Neural progenitor cell (in vitro differentiated cells): Measurements from ENCODE around the gene FOXN3. TPM values are rescaled to one million over a fixed set of nuclear protein-coding genes. Genes with fewer than 3 reads are reported as not detected.

Source experiments
- DNase-seq: peaks from one replicate; pipeline ENCODE4 v3.0.0-alpha.2; 2016; ENCODE audit warnings: low spot score
- H2AFZ ChIP-seq: fragments of 200-600 bp; sonication (generic); replicated peaks from 2 replicates; pipeline ENCODE4 v1.6.1; 2016; ENCODE audit warnings: antibody characterized with exemption
- H3F3A ChIP-seq: fragments of 200-600 bp; sonication (generic); 2 replicates; pipeline ENCODE4 v1.6.1; 2016; ENCODE audit warnings: antibody characterized with exemption, low read depth
- H3K27ac ChIP-seq: fragments of 200-600 bp; sonication (generic); 2 replicates; pipeline ENCODE4 v1.5.1; 2016; ENCODE audit warnings: mild to moderate bottlenecking
- H3K27me3 ChIP-seq: fragments of 200-600 bp; sonication (generic); 2 replicates; pipeline ENCODE4 v1.6.1; 2016; ENCODE audit warnings: mild to moderate bottlenecking, moderate library complexity
- H3K36me3 ChIP-seq: fragments of 200-600 bp; sonication (generic); 2 replicates; pipeline ENCODE4 v1.5.1; 2016
- H3K4me1 ChIP-seq: fragments of 200-600 bp; sonication (generic); 2 replicates; pipeline ENCODE4 v1.6.1; 2016; ENCODE audit warnings: mixed run types
- H3K4me2 ChIP-seq: fragments of 200-600 bp; sonication (generic); 2 replicates; pipeline ENCODE4 v1.6.1; 2016
- H3K4me3 ChIP-seq: fragments of 200-600 bp; sonication (generic); 2 replicates; pipeline ENCODE4 v1.5.1; 2016
- H3K79me2 ChIP-seq: fragments of 200-600 bp; sonication (generic); 2 replicates; pipeline ENCODE4 v1.6.1; 2016; ENCODE audit warnings: low read depth
- H3K9ac ChIP-seq: fragments of 200-600 bp; sonication (generic); 2 replicates; pipeline ENCODE4 v1.6.1; 2016
- H3K9me3 ChIP-seq: fragments of 200-600 bp; sonication (generic); 2 replicates; pipeline ENCODE4 v1.5.1; 2016; ENCODE audit warnings: low read depth
- H4K20me1 ChIP-seq: fragments of 200-600 bp; sonication (generic); 2 replicates; pipeline ENCODE4 v1.6.1; 2016; ENCODE audit warnings: low read depth
- H3K27ac Mint-ChIP-seq: 3 replicates; pipeline ENCODE4 v1.8.0; 2021; ENCODE audit warnings: mixed read lengths
- H3K27me3 Mint-ChIP-seq: 2 replicates; pipeline ENCODE4 v1.8.0; 2022; ENCODE audit warnings: low read depth, mild to moderate bottlenecking, inconsistent platforms, moderate library complexity, mixed read lengths; ENCODE audit not compliant: insufficient read depth
- H3K36me3 Mint-ChIP-seq: 3 replicates; pipeline ENCODE4 v1.8.0; 2021; ENCODE audit warnings: mixed read lengths
- H3K4me1 Mint-ChIP-seq: 3 replicates; pipeline ENCODE4 v1.8.0; 2021; ENCODE audit warnings: mixed read lengths
- H3K4me3 Mint-ChIP-seq: 3 replicates; pipeline ENCODE4 v1.8.0; 2021; ENCODE audit warnings: mild to moderate bottlenecking, moderate library complexity, mixed read lengths
- H3K9me3 Mint-ChIP-seq: 3 replicates; pipeline ENCODE4 v1.8.0; 2020; ENCODE audit warnings: mixed read lengths
- CTCF ChIP-seq: fragments of 200-600 bp; sonication (generic); IDR thresholded peaks from 2 replicates; pipeline ENCODE4 v1.5.1; 2017; ENCODE audit warnings: antibody characterized with exemption, mild to moderate bottlenecking
- EZH2 ChIP-seq: fragments of 200-600 bp; sonication (generic); IDR thresholded peaks from 2 replicates; pipeline ENCODE4 v1.6.1; 2017; ENCODE audit warnings: antibody characterized with exemption, mild to moderate bottlenecking, moderate library complexity
- EZH2phosphoT487 ChIP-seq: fragments of 200-600 bp; sonication (generic); IDR thresholded peaks from 2 replicates; pipeline ENCODE4 v1.6.1; 2017; ENCODE audit warnings: antibody characterized with exemption
- total RNA-seq: library from RNA; depleted of rRNA; stranded (reverse); fragments of >200 nt; gene quantifications from 2 replicates; pipeline ENCODE4 v1.2.3, GENCODE V29; 2015; ENCODE audit warnings: low replicate concordance

Gene FOXN3
- total RNA-seq, 1 donor from 2014 or later = 39.5 TPM

- H3K27me3 Mint-ChIP-seq = peaks cover 2% of the 10 kb centered on the region
- Histone ChIP-seq H3F3A (no peaks in the 10 kb centered on the region), H3K9me3 (no peaks in the 10 kb centered on the region), H3K4me1 (no peaks in the 10 kb centered on the region), H3K79me2 (peaks cover 96% of the 10 kb centered on the region), H4K20me1 (peaks cover 9% of the 10 kb centered on the region), H3K4me2 (no peak overlapping the region), H3K36me3 (no peaks in the 10 kb centered on the region), H2AFZ (no peak overlapping the region), H3K9ac (no peak overlapping the region), H3K27me3 (no peaks in the 10 kb centered on the region), H3K27ac (no peak overlapping the region), H3K4me3 (no peak overlapping the region)
- H3K27ac Mint-ChIP-seq = no peak overlapping the region
- H3K4me1 Mint-ChIP-seq = no peaks in the 10 kb centered on the region
- H3K9me3 Mint-ChIP-seq = peaks cover 22% of the 10 kb centered on the region
- TF ChIP-seq CTCF = no peak
- TF ChIP-seq EZH2phosphoT487 = no peak
- no peak for TF ChIP-seq EZH2
- no peak for DNase-seq
- no peak overlapping the region for H3K4me3 Mint-ChIP-seq
- peaks cover 18% of the 10 kb centered on the region for H3K36me3 Mint-ChIP-seq
Measured at GRCh38 chr14:89379891-89380820, 36.9 kb downstream of the FOXN3 start.

GRCh38 chr14:89379006-89379405, 38.0 kb downstream of the FOXN3 start:
- no peak overlapping the region for H3K27ac Mint-ChIP-seq

DNA sequence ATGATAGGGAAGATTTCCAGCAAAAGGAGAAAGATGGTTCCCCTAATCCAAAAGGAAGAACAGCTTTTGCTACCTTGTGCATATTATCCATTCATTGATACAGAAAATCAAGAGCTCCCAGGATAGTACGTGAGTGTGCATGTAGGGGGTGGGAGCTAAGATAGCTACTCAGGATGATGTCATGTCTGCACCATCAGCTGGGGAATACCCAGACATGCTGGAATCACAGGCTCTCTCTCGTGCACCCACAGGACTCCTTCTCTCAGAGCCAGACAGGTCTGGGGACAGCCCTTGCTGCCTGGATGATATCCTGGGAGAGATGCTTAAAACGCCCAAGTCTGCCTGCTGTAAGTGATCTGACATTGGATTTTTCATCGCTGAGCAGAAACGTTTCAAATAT, 38.9 kb downstream of the FOXN3 start:
- no peak overlapping the region for H3K4me3 Mint-ChIP-seq
- H3K4me1 ChIP-seq = no peaks in the 10 kb centered on the region

More at GRCh38 chr14:89379006-89379405, 38.0 kb downstream of the FOXN3 start:
- H3F3A ChIP-seq = no peaks in the 10 kb centered on the region
- no peak overlapping the region for H3K4me3 Mint-ChIP-seq
- no peaks in the 10 kb centered on the region for H3K4me1 Mint-ChIP-seq
- H3K4me3 ChIP-seq = no peak overlapping the region
- peaks cover 2% of the 10 kb centered on the region for H3K27me3 Mint-ChIP-seq
- no peak overlapping the region for H3K9ac ChIP-seq
- no peak for TF ChIP-seq CTCF
- no peak for TF ChIP-seq EZH2
- no peak for TF ChIP-seq EZH2phosphoT487
- peaks cover 96% of the 10 kb centered on the region for H3K79me2 ChIP-seq
- H3K36me3 ChIP-seq = no peaks in the 10 kb centered on the region
- no peak overlapping the region for H2AFZ ChIP-seq
- H3K4me1 ChIP-seq = no peaks in the 10 kb centered on the region
- H3K4me2 ChIP-seq = no peak overlapping the region
- peaks cover 29% of the 10 kb centered on the region for H3K9me3 Mint-ChIP-seq
- no peaks in the 10 kb centered on the region for H3K27me3 ChIP-seq
- H3K9me3 ChIP-seq = no peaks in the 10 kb centered on the region
- H4K20me1 ChIP-seq = peaks cover 8% of the 10 kb centered on the region
- peaks cover 22% of the 10 kb centered on the region for H3K36me3 Mint-ChIP-seq
- no peak overlapping the region for H3K27ac ChIP-seq
- no peak for DNase-seq

GRCh38 chr14:89377544-89377943, 39.5 kb downstream of the FOXN3 start:
- H3K27ac ChIP-seq = no peak overlapping the region
- peaks cover 30% of the 10 kb centered on the region for H3K9me3 Mint-ChIP-seq
- no peak overlapping the region for H3K4me2 ChIP-seq
- no peak overlapping the region for H3K9ac ChIP-seq
- peaks cover 2% of the 10 kb centered on the region for H3K27me3 Mint-ChIP-seq
- H3K79me2 ChIP-seq = peaks cover 95% of the 10 kb centered on the region
- no peaks in the 10 kb centered on the region for H3K9me3 ChIP-seq
- TF ChIP-seq CTCF (no peak), EZH2 (no peak), EZH2phosphoT487 (no peak)
- no peak overlapping the region for H2AFZ ChIP-seq
- H3K27me3 ChIP-seq = no peaks in the 10 kb centered on the region
- H3K4me3 ChIP-seq = no peak overlapping the region
- no peak overlapping the region for H3K27ac Mint-ChIP-seq
- no peak for DNase-seq
- H3F3A ChIP-seq = no peaks in the 10 kb centered on the region
- no peaks in the 10 kb centered on the region for H4K20me1 ChIP-seq
- peaks cover 25% of the 10 kb centered on the region for H3K36me3 Mint-ChIP-seq
- no peaks in the 10 kb centered on the region for H3K4me1 Mint-ChIP-seq
- no peak overlapping the region for H3K4me3 Mint-ChIP-seq
- no peaks in the 10 kb centered on the region for H3K36me3 ChIP-seq
- no peaks in the 10 kb centered on the region for H3K4me1 ChIP-seq

More for the DNA sequence above, 38.9 kb downstream of the FOXN3 start:
- H3K27ac Mint-ChIP-seq = no peak overlapping the region
- Histone ChIP-seq H3K27me3 (no peaks in the 10 kb centered on the region), H3K4me2 (no peak overlapping the region), H3K9ac (no peak overlapping the region), H3K79me2 (peaks cover 95% of the 10 kb centered on the region), H3K27ac (no peak overlapping the region), H4K20me1 (peaks cover under 1% of the 10 kb centered on the region), H3K36me3 (no peaks in the 10 kb centered on the region), H3K9me3 (no peaks in the 10 kb centered on the region), H3K4me3 (no peak overlapping the region), H3F3A (no peaks in the 10 kb centered on the region), H2AFZ (no peak overlapping the region)
- DNase-seq = no peak
- no peaks in the 10 kb centered on the region for H3K4me1 Mint-ChIP-seq
- H3K9me3 Mint-ChIP-seq = peaks cover 30% of the 10 kb centered on the region
- H3K36me3 Mint-ChIP-seq = peaks cover 22% of the 10 kb centered on the region
- peaks cover 2% of the 10 kb centered on the region for H3K27me3 Mint-ChIP-seq
- TF ChIP-seq EZH2phosphoT487 = no peak
